Measurements from ENCODE around the gene ARHGEF11.
A peak's percentile ranks its signal among the peaks of the same experiment; 100 is the strongest.

ARHGEF11 gene

GRCh38 chr1:156925154-156926010 is 120.2 kb downstream of the ARHGEF11 start:
- no peak overlapping the region for H3K4me3 ChIP-seq (ENCODE audit: control insufficient read depth in 1 of 7, extremely low read depth in 1 of 7, insufficient read depth in 4 of 7, low read depth in 2 of 7, low read length in 6 of 7)
- H3K9me3 ChIP-seq (ENCODE audit: control extremely low read depth in 1 of 5, control insufficient read depth in 4 of 5, insufficient read depth in 2 of 5, low read depth in 1 of 5, low read length in 4 of 5), result no peaks in the 10 kb centered on the region
- ChIA-PET CTCF (interaction anchor here (0.7 to 14.3 kb wide), 13 partner anchors 9 to 148 kb away, joined by 3 to 201 read pairs (median 3); partner anchors contain the start of gene PEAR1), POLR2A (interaction anchor here (1.3 kb wide), 1 partner anchor 236 kb away, joined by 3 read pairs; no protein-coding TSS in a partner anchor)
- H3K27ac ChIP-seq (ENCODE audit: insufficient read depth in 1 of 2, low read depth in 1 of 2, low read length in 2 of 2, poor library complexity in 1 of 2, severe bottlenecking in 2 of 2), result no peak overlapping the region
- H3K27me3 ChIP-seq (replicated peaks in 2 of 5; ENCODE audit: control insufficient read depth in 4 of 5, insufficient read depth in 5 of 5, low read length in 4 of 5), result peaks cover 12 to 83% (median 47%) of the 10 kb centered on the region in 5 experiments
- no peak for DNase-seq
- peaks cover 0 to 49% (median 35%) of the 10 kb centered on the region in 4 experiments for H3K4me1 ChIP-seq (ENCODE audit: control extremely low read depth in 1 of 4, control insufficient read depth in 4 of 4, insufficient read depth in 4 of 4, low read length in 3 of 4)
- H3K36me3 ChIP-seq (ENCODE audit: control insufficient read depth in 4 of 4, insufficient read depth in 4 of 4, low read length in 3 of 4), result no peaks in the 10 kb centered on the region
- 88% methylated on average over 3 of the region's 5 CpGs for WGBS (ENCODE audit: insufficient coverage)

- WGBS (ENCODE audit: insufficient coverage), result 56% methylated on average over 8 of the region's 22 CpGs
- no peaks in the 10 kb centered on the region for H3K36me3 ChIP-seq (ENCODE audit: control insufficient read depth in 4 of 4, insufficient read depth in 4 of 4, low read length in 3 of 4)
- ChIA-PET CTCF (interaction anchor here (0.9 to 14.3 kb wide), 9 partner anchors 10 to 199 kb away, joined by 3 to 201 read pairs (median 3); partner anchors contain the start of genes ISG20L2, METTL25B, NTRK1 and PEAR1), POLR2A (no interaction called here)
- H3K4me3 ChIP-seq (ENCODE audit: control insufficient read depth in 1 of 7, extremely low read depth in 1 of 7, insufficient read depth in 4 of 7, low read depth in 2 of 7, low read length in 6 of 7), result no peak overlapping the region
- peaks cover 12 to 87% (median 47%) of the 10 kb centered on the region in 5 experiments for H3K27me3 ChIP-seq (replicated peaks in 2 of 5; ENCODE audit: control insufficient read depth in 4 of 5, insufficient read depth in 5 of 5, low read length in 4 of 5)
- H3K4me1 ChIP-seq (ENCODE audit: control extremely low read depth in 1 of 4, control insufficient read depth in 4 of 4, insufficient read depth in 4 of 4, low read length in 3 of 4), result peaks cover 0 to 53% (median 39%) of the 10 kb centered on the region in 4 experiments
- no peaks in the 10 kb centered on the region for H3K9me3 ChIP-seq (ENCODE audit: control extremely low read depth in 1 of 5, control insufficient read depth in 4 of 5, insufficient read depth in 2 of 5, low read depth in 1 of 5, low read length in 4 of 5)
- no peak overlapping the region for H3K27ac ChIP-seq (ENCODE audit: insufficient read depth in 1 of 2, low read depth in 1 of 2, low read length in 2 of 2, poor library complexity in 1 of 2, severe bottlenecking in 2 of 2)
- no peak for DNase-seq
These were observed 120.9 kb downstream of the ARHGEF11 start for GRCh38 chr1:156924478-156925153.

- Histone ChIP-seq H3K9me3 (ENCODE audit: control extremely low read depth in 1 of 5, control insufficient read depth in 4 of 5, insufficient read depth in 2 of 5, low read depth in 1 of 5, low read length in 4 of 5) (no peaks in the 10 kb centered on the region), H3K27me3 (replicated peaks in 2 of 5; ENCODE audit: control insufficient read depth in 4 of 5, insufficient read depth in 5 of 5, low read length in 4 of 5) (peaks cover 12 to 80% (median 47%) of the 10 kb centered on the region in 5 experiments), H3K4me3 (ENCODE audit: control insufficient read depth in 1 of 7, extremely low read depth in 1 of 7, insufficient read depth in 4 of 7, low read depth in 2 of 7, low read length in 6 of 7) (no peak overlapping the region), H3K27ac (ENCODE audit: insufficient read depth in 1 of 2, low read depth in 1 of 2, low read length in 2 of 2, poor library complexity in 1 of 2, severe bottlenecking in 2 of 2) (no peak overlapping the region), H3K36me3 (ENCODE audit: control insufficient read depth in 4 of 4, insufficient read depth in 4 of 4, low read length in 3 of 4) (no peaks in the 10 kb centered on the region), H3K4me1 (ENCODE audit: control extremely low read depth in 1 of 4, control insufficient read depth in 4 of 4, insufficient read depth in 4 of 4, low read length in 3 of 4) (peaks cover 0 to 53% (median 39%) of the 10 kb centered on the region in 4 experiments)
- CTCF ChIA-PET, result interaction anchor here (0.9 to 14.3 kb wide), 9 partner anchors 12 to 198 kb away, joined by 3 to 201 read pairs (median 3); partner anchors contain the start of genes ISG20L2, METTL25B, NTRK1 and PEAR1
- peak in 2 of 3 donors; percentile 64 for DNase-seq
- POLR2A ChIA-PET, result no interaction called here
- WGBS (ENCODE audit: insufficient coverage), result 2% methylated on average over 47 of the region's 64 CpGs
These were observed 121.7 kb downstream of the ARHGEF11 start for GRCh38 chr1:156923670-156924477.

GRCh38 chr1:156922986-156923669 is 122.4 kb downstream of the ARHGEF11 start:
- Histone ChIP-seq H3K4me3 (ENCODE audit: control insufficient read depth in 1 of 7, extremely low read depth in 1 of 7, insufficient read depth in 4 of 7, low read depth in 2 of 7, low read length in 6 of 7) (no peak overlapping the region), H3K27me3 (replicated peaks in 2 of 5; ENCODE audit: control insufficient read depth in 4 of 5, insufficient read depth in 5 of 5, low read length in 4 of 5) (peaks cover 12 to 72% (median 47%) of the 10 kb centered on the region in 5 experiments), H3K27ac (ENCODE audit: insufficient read depth in 1 of 2, low read depth in 1 of 2, low read length in 2 of 2, poor library complexity in 1 of 2, severe bottlenecking in 2 of 2) (no peak overlapping the region), H3K36me3 (ENCODE audit: control insufficient read depth in 4 of 4, insufficient read depth in 4 of 4, low read length in 3 of 4) (no peaks in the 10 kb centered on the region), H3K9me3 (ENCODE audit: control extremely low read depth in 1 of 5, control insufficient read depth in 4 of 5, insufficient read depth in 2 of 5, low read depth in 1 of 5, low read length in 4 of 5) (no peaks in the 10 kb centered on the region), H3K4me1 (ENCODE audit: control extremely low read depth in 1 of 4, control insufficient read depth in 4 of 4, insufficient read depth in 4 of 4, low read length in 3 of 4) (peaks cover 0 to 52% (median 38%) of the 10 kb centered on the region in 4 experiments)
- ChIA-PET POLR2A (no interaction called here), CTCF (interaction anchor here (1.0 to 14.3 kb wide), 8 partner anchors 11 to 126 kb away, joined by 3 to 201 read pairs (median 4); partner anchors contain the start of genes NTRK1 and PEAR1)
- 16% methylated on average over 6 of the region's 11 CpGs for WGBS (ENCODE audit: insufficient coverage)
- no peak for DNase-seq

GRCh38 chr1:156921053-156921529 is 124.5 kb downstream of the ARHGEF11 start:
- ChIA-PET CTCF (interaction anchor here (1.2 to 14.3 kb wide), 9 partner anchors 9 to 232 kb away, joined by 3 to 201 read pairs (median 5); partner anchors contain the start of gene PEAR1), POLR2A (interaction anchor here (0.7 kb wide), 1 partner anchor 164 kb away, joined by 3 read pairs; no protein-coding TSS in a partner anchor)
- H3K27me3 ChIP-seq (replicated peaks in 2 of 5; ENCODE audit: control insufficient read depth in 4 of 5, insufficient read depth in 5 of 5, low read length in 4 of 5), result peaks cover 12 to 58% (median 40%) of the 10 kb centered on the region in 5 experiments
- H3K36me3 ChIP-seq (ENCODE audit: control insufficient read depth in 4 of 4, insufficient read depth in 4 of 4, low read length in 3 of 4), result peaks cover 0 to 9% (median 0%) of the 10 kb centered on the region in 4 experiments
- H3K27ac ChIP-seq (ENCODE audit: insufficient read depth in 1 of 2, low read depth in 1 of 2, low read length in 2 of 2, poor library complexity in 1 of 2, severe bottlenecking in 2 of 2), result no peak overlapping the region
- 62% methylated on average over 7 of the region's 7 CpGs for WGBS (ENCODE audit: insufficient coverage)
- H3K4me1 ChIP-seq (ENCODE audit: control extremely low read depth in 1 of 4, control insufficient read depth in 4 of 4, insufficient read depth in 4 of 4, low read length in 3 of 4), result peaks cover 0 to 33% (median 23%) of the 10 kb centered on the region in 4 experiments
- no peaks in the 10 kb centered on the region for H3K9me3 ChIP-seq (ENCODE audit: control extremely low read depth in 1 of 5, control insufficient read depth in 4 of 5, insufficient read depth in 2 of 5, low read depth in 1 of 5, low read length in 4 of 5)
- H3K4me3 ChIP-seq (ENCODE audit: control insufficient read depth in 1 of 7, extremely low read depth in 1 of 7, insufficient read depth in 4 of 7, low read depth in 2 of 7, low read length in 6 of 7), result peak overlapping the region in 1 of 7 experiments; percentile 50
- DNase-seq, result no peak

All from common myeloid progenitor, CD34-positive (primary cell).